HEK293 (cell line): ENCODE results near the gene ISCU.
A peak's percentile ranks its signal among the peaks of the same experiment; 100 is the strongest.

Source experiments
- CTCF ChIP-seq: fragments of 450-650 bp; formaldehyde crosslinking; IDR thresholded peaks from 2 replicates; pipeline ENCODE4 v1.5.1; 2016; ENCODE audit warnings: missing biosample characterization, missing genetic modification characterization
- EGR2 ChIP-seq: fragments of 450-650 bp; formaldehyde crosslinking; IDR thresholded peaks from 2 replicates; pipeline ENCODE4 v1.5.1; 2016; ENCODE audit warnings: low read depth, missing biosample characterization, missing genetic modification characterization
- KLF8 ChIP-seq: fragments of 450-650 bp; formaldehyde crosslinking; IDR thresholded peaks from 2 replicates; pipeline ENCODE4 v1.5.1; 2016; ENCODE audit warnings: missing biosample characterization, missing genetic modification characterization
- MYNN ChIP-seq: fragments of 450-650 bp; formaldehyde crosslinking; IDR thresholded peaks from 2 replicates; pipeline ENCODE4 v1.5.1; 2016; ENCODE audit warnings: missing biosample characterization, missing genetic modification characterization, borderline replicate concordance
- TCF7L2 ChIP-seq: IDR thresholded peaks from 2 replicates; pipeline ENCODE4 v1.6.1; 2011; ENCODE audit warnings: low read depth, mild to moderate bottlenecking, inconsistent platforms, low read length, moderate library complexity, borderline replicate concordance
- ZBTB21 ChIP-seq: fragments of 450-650 bp; formaldehyde crosslinking; IDR thresholded peaks from 2 replicates; pipeline ENCODE4 v1.5.1; 2017; ENCODE audit warnings: missing biosample characterization, missing genetic modification characterization
- ZIC2 ChIP-seq: fragments of 450-650 bp; formaldehyde crosslinking; IDR thresholded peaks from 2 replicates; pipeline ENCODE4 v1.5.1; 2016; ENCODE audit warnings: missing biosample characterization, missing genetic modification characterization
- ZNF155 ChIP-seq: fragments of 450-650 bp; formaldehyde crosslinking; IDR thresholded peaks from 2 replicates; pipeline ENCODE4 v1.5.1; 2016; ENCODE audit warnings: missing biosample characterization, missing genetic modification characterization
- ZNF202 ChIP-seq: fragments of 450-650 bp; formaldehyde crosslinking; IDR thresholded peaks from 2 replicates; pipeline ENCODE4 v1.5.1; 2016; ENCODE audit warnings: missing biosample characterization, missing genetic modification characterization, borderline replicate concordance
- ZNF211 ChIP-seq: fragments of 450-650 bp; formaldehyde crosslinking; IDR thresholded peaks from 2 replicates; pipeline ENCODE4 v1.5.1; 2016; ENCODE audit warnings: low read depth, missing biosample characterization, missing genetic modification characterization
- ZNF214 ChIP-seq: fragments of 450-650 bp; formaldehyde crosslinking; IDR thresholded peaks from 2 replicates; pipeline ENCODE4 v1.5.1; 2017; ENCODE audit warnings: missing biosample characterization, mild to moderate bottlenecking, missing genetic modification characterization, borderline replicate concordance
- ZNF221 ChIP-seq: fragments of 450-650 bp; formaldehyde crosslinking; IDR thresholded peaks from 2 replicates; pipeline ENCODE4 v1.5.1; 2017; ENCODE audit warnings: missing biosample characterization, missing genetic modification characterization, borderline replicate concordance
- ZNF266 ChIP-seq: fragments of 450-650 bp; formaldehyde crosslinking; IDR thresholded peaks from 2 replicates; pipeline ENCODE4 v1.5.1; 2016; ENCODE audit warnings: missing biosample characterization, missing genetic modification characterization, low read depth
- ZNF274 ChIP-seq, 2 experiments: fragments of 200-500 bp in 1 of 2; fragments of 450-650 bp in 1 of 2; sonication (Bioruptor generic) in 1 of 2; formaldehyde crosslinking in 1 of 2; IDR thresholded peaks; 2 replicates each; pipeline versions ENCODE4 v1.5.1 to v1.6.1; 2014 to 2016; ENCODE audit warnings: borderline replicate concordance in 1 of 2, inconsistent platforms in 1 of 2, low read length in 1 of 2, missing biosample characterization in 1 of 2, missing genetic modification characterization in 1 of 2
- ZNF280D ChIP-seq: fragments of 450-650 bp; formaldehyde crosslinking; IDR thresholded peaks from 2 replicates; pipeline ENCODE4 v1.5.1; 2016; ENCODE audit warnings: missing biosample characterization, missing genetic modification characterization
- ZNF362 ChIP-seq: fragments of 450-650 bp; formaldehyde crosslinking; IDR thresholded peaks from 2 replicates; pipeline ENCODE4 v1.5.1; 2016; ENCODE audit warnings: missing biosample characterization, missing genetic modification characterization
- ZNF423 ChIP-seq: fragments of 450-650 bp; formaldehyde crosslinking; IDR thresholded peaks from 2 replicates; pipeline ENCODE4 v1.5.1; 2016; ENCODE audit warnings: missing biosample characterization, missing genetic modification characterization
- ZNF513 ChIP-seq: fragments of 450-650 bp; IDR thresholded peaks from 2 replicates; pipeline ENCODE4 v1.5.1; 2018; ENCODE audit warnings: missing biosample characterization, missing genetic modification characterization
- ZNF514 ChIP-seq: fragments of 450-650 bp; formaldehyde crosslinking; IDR thresholded peaks from 2 replicates; pipeline ENCODE4 v1.5.1; 2016; ENCODE audit warnings: missing biosample characterization, missing genetic modification characterization
- ZNF529 ChIP-seq: fragments of 450-650 bp; formaldehyde crosslinking; IDR thresholded peaks from 2 replicates; pipeline ENCODE4 v1.5.1; 2017; ENCODE audit warnings: missing genetic modification characterization, missing biosample characterization; ENCODE audit not compliant: insufficient replicate concordance
- ZNF549 ChIP-seq: fragments of 450-650 bp; IDR thresholded peaks from 2 replicates; pipeline ENCODE4 v1.5.1; 2018; ENCODE audit warnings: missing biosample characterization, missing genetic modification characterization, mild to moderate bottlenecking, inconsistent platforms, moderate library complexity
- ZNF555 ChIP-seq: fragments of 450-650 bp; formaldehyde crosslinking; conservative IDR thresholded peaks from 2 replicates; pipeline ENCODE4 v1.5.1; 2017; ENCODE audit warnings: missing biosample characterization, mild to moderate bottlenecking, missing genetic modification characterization, inconsistent platforms
- ZNF629 ChIP-seq: fragments of 450-650 bp; formaldehyde crosslinking; IDR thresholded peaks from 2 replicates; pipeline ENCODE4 v1.5.1; 2017; ENCODE audit warnings: missing biosample characterization, missing genetic modification characterization
- ZNF654 ChIP-seq: fragments of 450-650 bp; formaldehyde crosslinking; IDR thresholded peaks from 2 replicates; pipeline ENCODE4 v1.5.1; 2016; ENCODE audit warnings: low read depth, missing biosample characterization, missing genetic modification characterization
- ZNF701 ChIP-seq: fragments of 450-650 bp; formaldehyde crosslinking; IDR thresholded peaks from 2 replicates; pipeline ENCODE4 v1.5.1; 2016; ENCODE audit warnings: missing biosample characterization, missing genetic modification characterization
- ZNF76 ChIP-seq: fragments of 450-650 bp; formaldehyde crosslinking; IDR thresholded peaks from 2 replicates; pipeline ENCODE4; 2016; ENCODE audit warnings: low read depth, missing biosample characterization, missing genetic modification characterization, borderline replicate concordance
- ZNF776 ChIP-seq: fragments of 450-650 bp; formaldehyde crosslinking; IDR thresholded peaks from 2 replicates; pipeline ENCODE4 v1.5.0; 2017; ENCODE audit warnings: missing biosample characterization, missing genetic modification characterization, borderline replicate concordance
- ZNF785 ChIP-seq: fragments of 450-650 bp; formaldehyde crosslinking; IDR thresholded peaks from 2 replicates; pipeline ENCODE4 v1.5.1; 2016; ENCODE audit warnings: missing biosample characterization, missing genetic modification characterization
- ZSCAN18 ChIP-seq: fragments of 450-650 bp; formaldehyde crosslinking; IDR thresholded peaks from 2 replicates; pipeline ENCODE4 v1.5.1; 2016; ENCODE audit warnings: missing biosample characterization, missing genetic modification characterization
- ZSCAN30 ChIP-seq: fragments of 450-650 bp; IDR thresholded peaks from 2 replicates; pipeline ENCODE4 v1.5.1; 2018; ENCODE audit warnings: missing biosample characterization, mild to moderate bottlenecking, missing genetic modification characterization, moderate library complexity

Gene ISCU

GRCh38 chr12:108618079-108618952, 55.9 kb downstream of the ISCU start (continued):
- TF ChIP-seq ZNF155 (tag by site-specific recombination) (no peak), ZNF266 (no peak), ZNF221 (tag by site-specific recombination) (no peak), ZNF362 (no peak), ZNF214 (tag by site-specific recombination) (no peak), ZNF785 (no peak), MYNN (tag by site-specific recombination) (no peak), ZNF629 (tag by site-specific recombination) (0 out of 2 replicates have a peak, but pooled peaks have one; percentile 11), CTCF (tag by site-specific recombination) (peak; percentile 75), ZNF514 (tag by site-specific recombination) (no peak), ZNF202 (tag by site-specific recombination) (no peak), ZNF211 (tag by site-specific recombination) (no peak), ZIC2 (tag by site-specific recombination) (no peak), EGR2 (tag by site-specific recombination) (peak; percentile 63; the same call in 1 of the 2 replicates), ZNF555 (tag by site-specific recombination) (no peak), ZSCAN18 (tag by site-specific recombination) (no peak), KLF8 (tag by site-specific recombination) (peak; percentile 38; the same call in 1 of the 2 replicates), ZNF549 (tag by site-specific recombination) (no peak), TCF7L2 (no peak), ZNF423 (tag by site-specific recombination) (no peak), ZNF701 (tag by site-specific recombination) (no peak), ZNF76 (tag by site-specific recombination) (no peak), ZNF776 (no peak), ZNF529 (no peak), ZSCAN30 (tag by site-specific recombination) (peak; percentile 50; the same call in 1 of the 2 replicates), ZNF513 (tag by site-specific recombination) (no peak), ZNF274 (IDR thresholded peaks at IDR 0.05; ENCODE audit: low read length) (no peak), ZNF274 (tag by site-specific recombination; IDR thresholded peaks at IDR 0.05; ENCODE audit: borderline replicate concordance) (no peak), ZBTB21 (tag by site-specific recombination) (no peak), ZNF280D (tag by site-specific recombination) (no peak), ZNF654 (tag by site-specific recombination) (peak; percentile 87)
